HCT116 (cell line): ENCODE results near the gene AQP6. TPM values are rescaled to one million over a fixed set of nuclear protein-coding genes. Genes with fewer than 3 reads are reported as not detected.

Experiments
- ATAC-seq: fragments of 200-7000 bp; cut with Tn5 transposase; 2 replicates; pipeline ENCODE4 v1.9.1; 2020; ENCODE audit warnings: mild to moderate bottlenecking, moderate library complexity
- BruUV-seq: library from RNA; stranded (reverse); fragments of 400-500 nt; replicated peaks from 2 replicates; lab custom pipeline; 2021; lab: Mats Ljungman, UMichigan
- CTCF ChIA-PET: fragments of 300-600 bp; sonication (Branson Sonifier 250); formaldehyde crosslinking; loops from one replicate; lab custom pipeline; 2021; ENCODE audit warnings: antibody characterized with exemption; lab: Charles Lee
- POLR2A ChIA-PET: fragments of 300-600, 350-600 bp; sonication (Branson Sonifier 250); formaldehyde crosslinking; loops from one replicate; lab custom pipeline; 2021; ENCODE audit warnings: antibody characterized with exemption; lab: Charles Lee
- RAD21 ChIA-PET, 2 experiments: fragments of 300-600 bp; sonication (Branson Sonifier 250); formaldehyde crosslinking; loops; one replicate each; lab custom pipeline; 2023; ENCODE audit warnings: low total read pairs in 2 of 2; ENCODE audit not compliant: uncharacterized antibody in 2 of 2, unreplicated experiment in 2 of 2, low non-redundant PET in 1 of 2; lab: Charles Lee
- DNase-seq: peaks from one replicate; pipeline ENCODE4 v3.0.0-alpha.2; 2010; ENCODE audit warnings: low read depth, low spot score
- H2AFZ ChIP-seq: fragments of 200-600 bp; shearing (Covaris generic), sonication (generic); 2 replicates; pipeline ENCODE4 v1.6.1; 2017; ENCODE audit warnings: low read depth, mixed run types, mixed read lengths, antibody characterized with exemption, low read length; ENCODE audit not compliant: poor library complexity, severe bottlenecking
- H3K27ac ChIP-seq: 2 replicates; pipeline ENCODE4 v1.5.1; 2012; ENCODE audit warnings: low read depth, low read length
- H3K27me3 ChIP-seq: fragments of 200-600 bp; sonication (generic); 2 replicates; pipeline ENCODE4 v1.6.1; 2016; ENCODE audit warnings: mixed run types, low read length, mixed read lengths; ENCODE audit not compliant: insufficient read depth
- H3K36me3 ChIP-seq, 2 experiments: fragments of 200-500 bp in 1 of 2; fragments of 200-600 bp in 1 of 2; sonication (Bioruptor generic) in 1 of 2; sonication (generic) in 1 of 2; 2 replicates each; pipeline versions ENCODE4 v1.5.1 to v1.6.1; 2014 to 2016; ENCODE audit warnings: low read length in 2 of 2, inconsistent platforms in 1 of 2, mixed read lengths in 1 of 2, mixed run types in 1 of 2; ENCODE audit not compliant: insufficient read depth in 2 of 2, control insufficient read depth in 1 of 2
- H3K4me1 ChIP-seq, 2 experiments: fragments of 200-600 bp in 1 of 2; sonication (generic) in 1 of 2; 2 replicates each; pipeline versions ENCODE4 v1.5.1 to v1.6.1; 2012 to 2017; ENCODE audit warnings: low read length in 2 of 2, inconsistent platforms in 1 of 2, mild to moderate bottlenecking in 1 of 2, mixed read lengths in 1 of 2, mixed run types in 1 of 2, moderate library complexity in 1 of 2; ENCODE audit not compliant: insufficient read depth in 2 of 2, control insufficient read depth in 1 of 2
- H3K4me2 ChIP-seq: fragments of 200-600 bp; sonication (generic); 2 replicates; pipeline ENCODE4 v1.6.1; 2017; ENCODE audit warnings: mixed run types, low read length, mixed read lengths
- H3K4me3 ChIP-seq, 2 experiments: fragments of 200-600 bp in 1 of 2; sonication (generic) in 1 of 2; replicated peaks in 1 of 2; 2 replicates each; pipeline ENCODE4 v1.5.1; 2011 to 2016; ENCODE audit warnings: low read length in 2 of 2, control low read depth in 1 of 2, low read depth in 1 of 2, mild to moderate bottlenecking in 1 of 2, mixed read lengths in 1 of 2, mixed run types in 1 of 2
- H3K79me2 ChIP-seq: fragments of 200-600 bp; sonication (generic); 2 replicates; pipeline ENCODE4 v1.6.1; 2017; ENCODE audit warnings: mild to moderate bottlenecking, mixed run types, low read length, moderate library complexity, mixed read lengths; ENCODE audit not compliant: insufficient read depth
- H3K9ac ChIP-seq: fragments of 200-600 bp; sonication (generic); 2 replicates; pipeline ENCODE4 v1.6.1; 2016; ENCODE audit warnings: low read length, mixed read lengths
- H3K9me2 ChIP-seq: fragments of 200-600 bp; sonication (generic), shearing (Covaris generic); 2 replicates; pipeline ENCODE4 v1.6.1; 2017; ENCODE audit warnings: mixed run types, mild to moderate bottlenecking, moderate library complexity; ENCODE audit not compliant: insufficient read depth
- H3K9me3 ChIP-seq, 2 experiments: fragments of 200-500 bp in 1 of 2; fragments of 200-600 bp in 1 of 2; sonication (Bioruptor generic) in 1 of 2; sonication (generic) in 1 of 2; 2 replicates each; pipeline ENCODE4 v1.6.1; 2014 to 2017; ENCODE audit warnings: low read length in 2 of 2, mixed read lengths in 2 of 2, inconsistent platforms in 1 of 2, low read depth in 1 of 2, mild to moderate bottlenecking in 1 of 2, mixed run types in 1 of 2, moderate library complexity in 1 of 2; ENCODE audit not compliant: control insufficient read depth in 1 of 2, insufficient read depth in 1 of 2
- H4K20me1 ChIP-seq: fragments of 200-600 bp; sonication (generic), shearing (Covaris generic); 2 replicates; pipeline ENCODE4 v1.6.1; 2017; ENCODE audit warnings: mixed run types, mild to moderate bottlenecking, moderate library complexity; ENCODE audit not compliant: insufficient read depth
- CBX3 ChIP-seq: IDR thresholded peaks from 2 replicates; pipeline ENCODE4 v1.6.1; 2012; ENCODE audit warnings: low read depth
- CEBPB ChIP-seq: IDR thresholded peaks from 2 replicates; pipeline ENCODE4 v1.6.1; 2012; ENCODE audit warnings: low read depth
- ELF1 ChIP-seq: IDR thresholded peaks from 2 replicates; pipeline ENCODE4 v1.6.1; 2012; ENCODE audit warnings: low read depth, borderline replicate concordance
- EZH2 ChIP-seq: fragments of 200-600 bp; sonication (generic); IDR thresholded peaks from 2 replicates; pipeline ENCODE4 v1.6.1; 2017; ENCODE audit warnings: antibody characterized with exemption, mixed run types
- EZH2phosphoT487 ChIP-seq: fragments of 200-600 bp; IDR thresholded peaks from 2 replicates; pipeline ENCODE4 v1.6.1; 2018; ENCODE audit warnings: antibody characterized with exemption, borderline replicate concordance
- FOSL1 ChIP-seq: IDR thresholded peaks from 2 replicates; pipeline ENCODE4 v1.6.1; 2012; ENCODE audit warnings: low read depth
- POLR2A ChIP-seq: IDR thresholded peaks from 2 replicates; pipeline ENCODE4 v1.7.0; 2011; ENCODE audit warnings: borderline replicate concordance; ENCODE audit not compliant: insufficient read depth, insufficient read length; ENCODE audit errors: extremely low read depth
- RAD21 ChIP-seq: IDR thresholded peaks from 2 replicates; pipeline ENCODE4 v1.6.1; 2012; ENCODE audit warnings: low read depth, mild to moderate bottlenecking
- SIN3A ChIP-seq: IDR thresholded peaks from 2 replicates; pipeline ENCODE4 v1.6.1; 2012; ENCODE audit warnings: low read depth
- SP1 ChIP-seq: IDR thresholded peaks from 2 replicates; pipeline ENCODE4 v1.6.1; 2012; ENCODE audit warnings: low read depth
- SRF ChIP-seq: IDR thresholded peaks from 2 replicates; pipeline ENCODE4 v1.6.1; 2012; ENCODE audit warnings: low read depth
- YY1 ChIP-seq: IDR thresholded peaks from 2 replicates; pipeline ENCODE4 v1.6.1; 2011; ENCODE audit warnings: low read length, low read depth, moderate library complexity, mild to moderate bottlenecking; ENCODE audit not compliant: insufficient replicate concordance; ENCODE audit errors: extremely low read depth
- ZFX ChIP-seq: fragments of 450-650 bp; IDR thresholded peaks from 2 replicates; pipeline ENCODE4 v1.6.1; 2017
- intact Hi-C: fragments of 100-400 bp; cut with micrococcal nuclease; formaldehyde crosslinking; loops from 2 replicates; pipeline ENCODE4 v1.10.0; 2022
- total RNA-seq: library from RNA; stranded (reverse); gene quantifications from one replicate; pipeline ENCODE4 v1.2.1, GENCODE V29; 2021; ENCODE audit not compliant: unreplicated experiment
- TF ChIP-seq, protein P1 (sequence below): IDR thresholded peaks from 2 replicates; pipeline ENCODE4 v1.6.1; 2012
- TF ChIP-seq, protein P2 (sequence below): IDR thresholded peaks from 2 replicates; pipeline ENCODE4 v1.6.1; 2012; ENCODE audit warnings: low read depth

AQP6 gene
- total RNA-seq, 1 experiment from 2014 or later: not detected

DNA sequence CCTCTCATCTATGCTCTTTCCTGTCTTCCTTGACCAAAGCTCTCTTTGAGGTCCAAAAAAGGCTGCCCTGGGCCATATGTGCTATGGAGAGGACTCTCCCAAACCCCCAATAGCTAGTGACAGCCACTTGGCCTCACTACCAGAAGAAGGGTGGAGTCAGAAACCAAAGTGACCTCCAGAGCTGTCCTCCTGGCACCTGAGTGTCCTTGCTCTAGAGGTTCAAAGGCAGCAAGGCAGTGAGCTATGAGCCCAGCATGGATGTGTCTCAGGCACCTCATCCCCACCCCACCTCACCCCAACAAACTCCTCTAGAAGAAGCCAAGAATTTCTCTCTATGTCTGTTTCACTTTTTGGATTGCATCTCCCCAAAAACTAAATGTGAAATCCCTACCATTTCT lies 15.2 kb upstream of the AQP6 start:
- Histone ChIP-seq H2AFZ (no peak overlapping the region), H3K4me1 (peaks cover 21 to 26% of the 10 kb centered on the region in 2 experiments), H4K20me1 (no peaks in the 10 kb centered on the region), H3K36me3 (no peaks in the 10 kb centered on the region), H3K27me3 (no peaks in the 10 kb centered on the region), H3K27ac (no peak overlapping the region), H3K9me2 (no peaks in the 10 kb centered on the region), H3K79me2 (no peaks in the 10 kb centered on the region), H3K9me3 (no peaks in the 10 kb centered on the region), H3K9ac (no peak overlapping the region), H3K4me2 (no peak overlapping the region), H3K4me3 (no peak overlapping the region)
- no peak for ATAC-seq
- intact Hi-C loops: no loop called here
- no peak for DNase-seq
- BruUV-seq: no TSS peak
- ChIA-PET RAD21 (no interaction called here), CTCF (interaction anchor here (3.6 to 3.7 kb wide), 2 partner anchors 10 to 12 kb away, joined by 25 to 32 read pairs; no protein-coding TSS in a partner anchor), POLR2A (no interaction called here)
- TF ChIP-seq SIN3A: no peak
- no peak for TF ChIP-seq CBX3
- no peak for TF ChIP-seq ELF1
- TF ChIP-seq FOSL1: no peak
- no peak for TF ChIP-seq POLR2A
- TF ChIP-seq, protein P1, sequence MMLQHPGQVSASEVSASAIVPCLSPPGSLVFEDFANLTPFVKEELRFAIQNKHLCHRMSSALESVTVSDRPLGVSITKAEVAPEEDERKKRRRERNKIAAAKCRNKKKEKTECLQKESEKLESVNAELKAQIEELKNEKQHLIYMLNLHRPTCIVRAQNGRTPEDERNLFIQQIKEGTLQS: no peak
- no peak for TF ChIP-seq EZH2phosphoT487
- no peak for TF ChIP-seq SP1
- TF ChIP-seq, protein P2, sequence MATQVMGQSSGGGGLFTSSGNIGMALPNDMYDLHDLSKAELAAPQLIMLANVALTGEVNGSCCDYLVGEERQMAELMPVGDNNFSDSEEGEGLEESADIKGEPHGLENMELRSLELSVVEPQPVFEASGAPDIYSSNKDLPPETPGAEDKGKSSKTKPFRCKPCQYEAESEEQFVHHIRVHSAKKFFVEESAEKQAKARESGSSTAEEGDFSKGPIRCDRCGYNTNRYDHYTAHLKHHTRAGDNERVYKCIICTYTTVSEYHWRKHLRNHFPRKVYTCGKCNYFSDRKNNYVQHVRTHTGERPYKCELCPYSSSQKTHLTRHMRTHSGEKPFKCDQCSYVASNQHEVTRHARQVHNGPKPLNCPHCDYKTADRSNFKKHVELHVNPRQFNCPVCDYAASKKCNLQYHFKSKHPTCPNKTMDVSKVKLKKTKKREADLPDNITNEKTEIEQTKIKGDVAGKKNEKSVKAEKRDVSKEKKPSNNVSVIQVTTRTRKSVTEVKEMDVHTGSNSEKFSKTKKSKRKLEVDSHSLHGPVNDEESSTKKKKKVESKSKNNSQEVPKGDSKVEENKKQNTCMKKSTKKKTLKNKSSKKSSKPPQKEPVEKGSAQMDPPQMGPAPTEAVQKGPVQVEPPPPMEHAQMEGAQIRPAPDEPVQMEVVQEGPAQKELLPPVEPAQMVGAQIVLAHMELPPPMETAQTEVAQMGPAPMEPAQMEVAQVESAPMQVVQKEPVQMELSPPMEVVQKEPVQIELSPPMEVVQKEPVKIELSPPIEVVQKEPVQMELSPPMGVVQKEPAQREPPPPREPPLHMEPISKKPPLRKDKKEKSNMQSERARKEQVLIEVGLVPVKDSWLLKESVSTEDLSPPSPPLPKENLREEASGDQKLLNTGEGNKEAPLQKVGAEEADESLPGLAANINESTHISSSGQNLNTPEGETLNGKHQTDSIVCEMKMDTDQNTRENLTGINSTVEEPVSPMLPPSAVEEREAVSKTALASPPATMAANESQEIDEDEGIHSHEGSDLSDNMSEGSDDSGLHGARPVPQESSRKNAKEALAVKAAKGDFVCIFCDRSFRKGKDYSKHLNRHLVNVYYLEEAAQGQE: no peak
- TF ChIP-seq CEBPB: no peak
- no peak for TF ChIP-seq EZH2
- TF ChIP-seq YY1: no peak
- no peak for TF ChIP-seq SRF
- TF ChIP-seq ZFX: no peak
- no peak for TF ChIP-seq RAD21
